HEK293 (cell line): ENCODE results near the gene POLR2H.

ENCODE experiments used
- GFI1B ChIP-seq: fragments of 450-650 bp; formaldehyde crosslinking; IDR thresholded peaks from 2 replicates; pipeline ENCODE4 v1.5.1; 2016; ENCODE audit warnings: missing biosample characterization, missing genetic modification characterization
- HOXA7 ChIP-seq: sonication (generic); formaldehyde crosslinking; IDR thresholded peaks from 2 replicates; pipeline ENCODE4 v1.8.1; 2022; ENCODE audit warnings: missing genetic modification reagents, borderline replicate concordance
- KLF17 ChIP-seq: fragments of 450-650 bp; formaldehyde crosslinking; IDR thresholded peaks from 2 replicates; pipeline ENCODE4 v1.5.1; 2016; ENCODE audit warnings: missing biosample characterization, missing genetic modification characterization
- KLF7 ChIP-seq: fragments of 450-650 bp; formaldehyde crosslinking; IDR thresholded peaks from 2 replicates; pipeline ENCODE4 v1.5.1; 2016; ENCODE audit warnings: missing biosample characterization, missing genetic modification characterization, borderline replicate concordance
- MZF1 ChIP-seq: fragments of 450-650 bp; formaldehyde crosslinking; IDR thresholded peaks from 2 replicates; pipeline ENCODE4 v1.5.1; 2017; ENCODE audit warnings: missing biosample characterization, missing genetic modification characterization, borderline replicate concordance
- REPIN1 ChIP-seq: fragments of 450-650 bp; formaldehyde crosslinking; IDR thresholded peaks from 2 replicates; pipeline ENCODE4 v1.5.1; 2017; ENCODE audit warnings: missing biosample characterization, missing genetic modification characterization, low read depth
- SALL2 ChIP-seq: fragments of 450-650 bp; formaldehyde crosslinking; IDR thresholded peaks from 2 replicates; pipeline ENCODE4 v1.5.0; 2017; ENCODE audit warnings: missing biosample characterization, mild to moderate bottlenecking, missing genetic modification characterization, borderline replicate concordance
- SP2 ChIP-seq: fragments of 450-650 bp; formaldehyde crosslinking; IDR thresholded peaks from 2 replicates; pipeline ENCODE4 v1.5.1; 2016; ENCODE audit warnings: missing biosample characterization, missing genetic modification characterization
- ZBTB1 ChIP-seq: fragments of 450-650 bp; formaldehyde crosslinking; IDR thresholded peaks from 2 replicates; pipeline ENCODE4 v1.5.1; 2016; ENCODE audit warnings: missing biosample characterization, missing genetic modification characterization
- ZBTB26 ChIP-seq: fragments of 450-650 bp; formaldehyde crosslinking; optimal IDR thresholded peaks from 2 replicates; pipeline ENCODE3; 2016; ENCODE audit warnings: missing biosample characterization, mild to moderate bottlenecking, missing genetic modification characterization
- ZBTB8A ChIP-seq: fragments of 450-650 bp; formaldehyde crosslinking; IDR thresholded peaks from 2 replicates; pipeline ENCODE4 v1.5.1; 2016; ENCODE audit warnings: missing biosample characterization, missing genetic modification characterization
- ZNF155 ChIP-seq: fragments of 450-650 bp; formaldehyde crosslinking; IDR thresholded peaks from 2 replicates; pipeline ENCODE4 v1.5.1; 2016; ENCODE audit warnings: missing biosample characterization, missing genetic modification characterization
- ZNF174 ChIP-seq: fragments of 450-650 bp; formaldehyde crosslinking; IDR thresholded peaks from 2 replicates; pipeline ENCODE4 v1.5.0; 2017; ENCODE audit warnings: missing biosample characterization, mild to moderate bottlenecking, missing genetic modification characterization
- ZNF23 ChIP-seq: fragments of 450-650 bp; formaldehyde crosslinking; IDR thresholded peaks from 2 replicates; pipeline ENCODE4 v1.5.1; 2016; ENCODE audit warnings: missing biosample characterization, missing genetic modification characterization, borderline replicate concordance
- ZNF26 ChIP-seq: fragments of 450-650 bp; formaldehyde crosslinking; IDR thresholded peaks from 2 replicates; pipeline ENCODE4 v1.5.1; 2016; ENCODE audit warnings: missing biosample characterization, missing genetic modification characterization
- ZNF350 ChIP-seq: fragments of 450-650 bp; formaldehyde crosslinking; IDR thresholded peaks from 2 replicates; pipeline ENCODE4 v1.5.0; 2017; ENCODE audit warnings: missing biosample characterization, mild to moderate bottlenecking, missing genetic modification characterization
- ZNF416 ChIP-seq: fragments of 450-650 bp; formaldehyde crosslinking; IDR thresholded peaks from 2 replicates; pipeline ENCODE4 v1.5.1; 2016; ENCODE audit warnings: missing biosample characterization, missing genetic modification characterization
- ZNF433 ChIP-seq: fragments of 450-650 bp; formaldehyde crosslinking; IDR thresholded peaks from 2 replicates; pipeline ENCODE4 v1.5.1; 2016; ENCODE audit warnings: missing biosample characterization, missing genetic modification characterization, low read depth
- ZNF510 ChIP-seq: fragments of 450-650 bp; formaldehyde crosslinking; IDR thresholded peaks from 2 replicates; pipeline ENCODE4 v1.5.1; 2018; ENCODE audit warnings: mild to moderate bottlenecking, missing genetic modification characterization, missing biosample characterization; ENCODE audit not compliant: insufficient replicate concordance
- ZNF521 ChIP-seq: fragments of 450-650 bp; formaldehyde crosslinking; IDR thresholded peaks from 2 replicates; pipeline ENCODE4 v1.5.1; 2017; ENCODE audit warnings: missing biosample characterization, mild to moderate bottlenecking, missing genetic modification characterization
- ZNF529 ChIP-seq: fragments of 450-650 bp; formaldehyde crosslinking; IDR thresholded peaks from 2 replicates; pipeline ENCODE4 v1.5.1; 2017; ENCODE audit warnings: missing genetic modification characterization, missing biosample characterization; ENCODE audit not compliant: insufficient replicate concordance
- ZNF645 ChIP-seq: fragments of 450-650 bp; formaldehyde crosslinking; IDR thresholded peaks from 2 replicates; pipeline ENCODE4; 2016; ENCODE audit warnings: missing biosample characterization, missing genetic modification characterization
- ZNF664 ChIP-seq: fragments of 450-650 bp; formaldehyde crosslinking; IDR thresholded peaks from 2 replicates; pipeline ENCODE4 v1.5.1; 2016; ENCODE audit warnings: missing biosample characterization, missing genetic modification characterization
- ZNF670 ChIP-seq: fragments of 450-650 bp; formaldehyde crosslinking; IDR thresholded peaks from 2 replicates; pipeline ENCODE4 v1.5.1; 2016; ENCODE audit warnings: missing biosample characterization, missing genetic modification characterization, low read depth
- ZNF677 ChIP-seq: fragments of 450-650 bp; IDR thresholded peaks from 2 replicates; pipeline ENCODE4 v1.5.0; 2018; ENCODE audit warnings: missing biosample characterization, mild to moderate bottlenecking, missing genetic modification characterization, moderate library complexity
- ZNF704 ChIP-seq: fragments of 450-650 bp; formaldehyde crosslinking; IDR thresholded peaks from 2 replicates; pipeline ENCODE4 v1.5.1; 2016; ENCODE audit warnings: missing biosample characterization, missing genetic modification characterization
- ZNF776 ChIP-seq: fragments of 450-650 bp; formaldehyde crosslinking; IDR thresholded peaks from 2 replicates; pipeline ENCODE4 v1.5.0; 2017; ENCODE audit warnings: missing biosample characterization, missing genetic modification characterization, borderline replicate concordance
- ZNF777 ChIP-seq: fragments of 450-650 bp; formaldehyde crosslinking; IDR thresholded peaks from 2 replicates; pipeline ENCODE4 v1.5.1; 2017; ENCODE audit warnings: missing biosample characterization, missing genetic modification characterization, borderline replicate concordance
- ZNF843 ChIP-seq: fragments of 450-650 bp; formaldehyde crosslinking; IDR thresholded peaks from 2 replicates; pipeline ENCODE4 v1.5.1; 2016; ENCODE audit warnings: missing biosample characterization, missing genetic modification characterization
- ZSCAN30 ChIP-seq: fragments of 450-650 bp; IDR thresholded peaks from 2 replicates; pipeline ENCODE4 v1.5.1; 2018; ENCODE audit warnings: missing biosample characterization, mild to moderate bottlenecking, missing genetic modification characterization, moderate library complexity
- ZSCAN4 ChIP-seq: fragments of 450-650 bp; formaldehyde crosslinking; IDR thresholded peaks from 2 replicates; pipeline ENCODE4 v1.5.1; 2017; ENCODE audit warnings: missing biosample characterization, missing genetic modification characterization
- ZXDB ChIP-seq: fragments of 450-650 bp; formaldehyde crosslinking; IDR thresholded peaks from 2 replicates; pipeline ENCODE4 v1.5.1; 2016; ENCODE audit warnings: missing biosample characterization, missing genetic modification characterization

The POLR2H gene

GRCh38 chr3:184334470-184335158 is 26.9 kb upstream of the POLR2H start (continued):
- TF ChIP-seq KLF17 (tag by site-specific recombination), result no peak; the same call in none of the 2 replicates
- no peak for TF ChIP-seq ZNF664 (tag by site-specific recombination)
- TF ChIP-seq ZBTB26 (tag by site-specific recombination), result no peak
- no peak for TF ChIP-seq ZNF529 (tag by site-specific recombination)
- TF ChIP-seq MZF1 (tag by site-specific recombination), result no peak
- TF ChIP-seq ZSCAN4 (tag by site-specific recombination), result no peak
- TF ChIP-seq ZNF416 (tag by site-specific recombination), result no peak
- no peak for TF ChIP-seq ZSCAN30 (tag by site-specific recombination)
- no peak for TF ChIP-seq ZNF704 (tag by site-specific recombination)
- no peak for TF ChIP-seq REPIN1 (tag by site-specific recombination)
- no peak for TF ChIP-seq ZNF670
- no peak for TF ChIP-seq ZNF776
- TF ChIP-seq ZNF521 (tag by site-specific recombination), result no peak
- no peak for TF ChIP-seq ZNF677
- TF ChIP-seq ZNF26, result no peak
- TF ChIP-seq ZNF23, result no peak
- TF ChIP-seq ZNF510 (tag by site-specific recombination), result no peak
- TF ChIP-seq GFI1B (tag by site-specific recombination), result no peak
- TF ChIP-seq ZNF777 (tag by site-specific recombination), result no peak
- TF ChIP-seq ZNF843 (tag by site-specific recombination), result no peak
- no peak for TF ChIP-seq ZNF155 (tag by site-specific recombination)
- TF ChIP-seq ZBTB8A, result no peak
- TF ChIP-seq ZXDB, result peak; percentile 11; the same call in 1 of the 2 replicates
- TF ChIP-seq SP2, result peak; percentile 49
- TF ChIP-seq HOXA7, result no peak
- no peak for TF ChIP-seq ZNF174 (tag by site-specific recombination)
- no peak for TF ChIP-seq SALL2 (tag by site-specific recombination)
- no peak for TF ChIP-seq ZBTB1 (tag by site-specific recombination)
- TF ChIP-seq ZNF433 (tag by site-specific recombination), result no peak
- TF ChIP-seq KLF7, result 0 out of 2 replicates have a peak, but pooled peaks have one; percentile 8
- no peak for TF ChIP-seq ZNF645
- TF ChIP-seq ZNF350 (tag by site-specific recombination), result no peak
